ENCODE data around the gene LAMP5. TPM values are rescaled to one million over a fixed set of nuclear protein-coding genes. Genes with fewer than 3 reads are reported as not detected.

The LAMP5 gene
- total RNA-seq, 1 experiment from 2014 or later, result not detected

- BruUV-seq (replicated peaks), result no TSS peak
- CTCF ChIA-PET, result interaction anchor here (0.6 kb wide), 1 partner anchor 135 kb away, joined by 8 read pairs; no protein-coding TSS in a partner anchor
- H3K27me3 ChIP-seq (ENCODE audit: low read length), result no peaks in the 10 kb centered on the region
- H3K27ac ChIP-seq (ENCODE audit: low read length), result no peak overlapping the region
- POLR2A ChIA-PET (ENCODE audit: unreplicated experiment), result no interaction called here
- no peaks in the 10 kb centered on the region for H3K36me3 ChIP-seq (ENCODE audit: low read depth, low read length)
- no peaks in the 10 kb centered on the region for H3F3A ChIP-seq (ENCODE audit: low read length, unreplicated experiment)
- intact Hi-C loops (cut with micrococcal nuclease), result loop anchor here (5.0 kb wide), 1 partner anchor 68 kb away; no protein-coding TSS in a partner anchor
- H3K9ac ChIP-seq (ENCODE audit: low read length), result no peak overlapping the region
- peak; percentile 60 for DNase-seq
- no peak for TF ChIP-seq EZH2 (IDR thresholded peaks at IDR 0.05; ENCODE audit: low read length, unreplicated experiment)
- no peak for TF ChIP-seq EZH2phosphoT487 (IDR thresholded peaks at IDR 0.05; ENCODE audit: borderline replicate concordance, low read length)
- TF ChIP-seq CTCF (conservative IDR thresholded peaks at IDR 0.05; ENCODE audit: low read depth, low read length), result no peak
- H3K4me3 ChIP-seq (ENCODE audit: low read length), result no peak overlapping the region
- H3K79me2 ChIP-seq (ENCODE audit: low read length), result no peaks in the 10 kb centered on the region
- H4K20me1 ChIP-seq (ENCODE audit: low read length), result no peaks in the 10 kb centered on the region
- H2AFZ ChIP-seq (ENCODE audit: low read length), result no peak overlapping the region
- H3K4me1 ChIP-seq (ENCODE audit: insufficient read depth, low read length), result peaks cover 8% of the 10 kb centered on the region; the same call in 1 of the 2 replicates
- no peaks in the 10 kb centered on the region for H3K9me3 ChIP-seq (ENCODE audit: low read length)
- no peaks in the 10 kb centered on the region for H3K9me2 ChIP-seq (replicated peaks; ENCODE audit: low read length)
- H3K4me2 ChIP-seq (ENCODE audit: low read length), result no peak overlapping the region
- peak; percentile 74 for ATAC-seq
Observed at GRCh38 chr20:9474835-9475415, 39.5 kb upstream of the LAMP5 start.

- no TSS peak for BruUV-seq (replicated peaks)
- Histone ChIP-seq H3K4me2 (ENCODE audit: low read length) (no peak overlapping the region), H3K79me2 (ENCODE audit: low read length) (no peaks in the 10 kb centered on the region), H3K4me3 (ENCODE audit: low read length) (no peak overlapping the region), H2AFZ (ENCODE audit: low read length) (no peak overlapping the region), H3K9ac (ENCODE audit: low read length) (no peak overlapping the region), H3K27ac (ENCODE audit: low read length) (no peak overlapping the region), H3K27me3 (ENCODE audit: low read length) (no peaks in the 10 kb centered on the region), H3K9me2 (replicated peaks; ENCODE audit: low read length) (no peaks in the 10 kb centered on the region), H3K36me3 (ENCODE audit: low read depth, low read length) (no peaks in the 10 kb centered on the region), H3K4me1 (ENCODE audit: insufficient read depth, low read length) (peaks cover 8% of the 10 kb centered on the region; the same call in 1 of the 2 replicates), H3F3A (ENCODE audit: low read length, unreplicated experiment) (no peaks in the 10 kb centered on the region), H4K20me1 (ENCODE audit: low read length) (no peaks in the 10 kb centered on the region), H3K9me3 (ENCODE audit: low read length) (no peaks in the 10 kb centered on the region)
- TF ChIP-seq CTCF (conservative IDR thresholded peaks at IDR 0.05; ENCODE audit: low read depth, low read length), result no peak
- TF ChIP-seq EZH2phosphoT487 (IDR thresholded peaks at IDR 0.05; ENCODE audit: borderline replicate concordance, low read length), result no peak
- no peak for TF ChIP-seq EZH2 (IDR thresholded peaks at IDR 0.05; ENCODE audit: low read length, unreplicated experiment)
- ChIA-PET CTCF (interaction anchor here (0.6 kb wide), 1 partner anchor 134 kb away, joined by 8 read pairs; no protein-coding TSS in a partner anchor), POLR2A (ENCODE audit: unreplicated experiment) (no interaction called here)
- intact Hi-C loops (cut with micrococcal nuclease), result no loop called here
- no peak for ATAC-seq
- no peak for DNase-seq
Observed at GRCh38 chr20:9475456-9475855, 38.9 kb upstream of the LAMP5 start.

GRCh38 chr20:9476174-9476573, 38.2 kb upstream of the LAMP5 start:
- H3K9me2 ChIP-seq (replicated peaks; ENCODE audit: low read length), result no peaks in the 10 kb centered on the region
- no peak overlapping the region for H3K27ac ChIP-seq (ENCODE audit: low read length)
- no peaks in the 10 kb centered on the region for H4K20me1 ChIP-seq (ENCODE audit: low read length)
- ChIA-PET POLR2A (ENCODE audit: unreplicated experiment) (no interaction called here), CTCF (no interaction called here)
- no peak overlapping the region for H3K9ac ChIP-seq (ENCODE audit: low read length)
- TF ChIP-seq CTCF (conservative IDR thresholded peaks at IDR 0.05; ENCODE audit: low read depth, low read length) (no peak), EZH2 (IDR thresholded peaks at IDR 0.05; ENCODE audit: low read length, unreplicated experiment) (no peak), EZH2phosphoT487 (IDR thresholded peaks at IDR 0.05; ENCODE audit: borderline replicate concordance, low read length) (no peak)
- no peaks in the 10 kb centered on the region for H3F3A ChIP-seq (ENCODE audit: low read length, unreplicated experiment)
- no peak overlapping the region for H3K4me3 ChIP-seq (ENCODE audit: low read length)
- intact Hi-C loops (cut with micrococcal nuclease), result no loop called here
- no peak for ATAC-seq
- no peak overlapping the region for H2AFZ ChIP-seq (ENCODE audit: low read length)
- H3K4me1 ChIP-seq (ENCODE audit: insufficient read depth, low read length), result peaks cover 8% of the 10 kb centered on the region; the same call in 1 of the 2 replicates
- H3K9me3 ChIP-seq (ENCODE audit: low read length), result no peaks in the 10 kb centered on the region
- no peaks in the 10 kb centered on the region for H3K27me3 ChIP-seq (ENCODE audit: low read length)
- H3K36me3 ChIP-seq (ENCODE audit: low read depth, low read length), result no peaks in the 10 kb centered on the region
- BruUV-seq (replicated peaks), result no TSS peak
- H3K79me2 ChIP-seq (ENCODE audit: low read length), result no peaks in the 10 kb centered on the region
- no peak overlapping the region for H3K4me2 ChIP-seq (ENCODE audit: low read length)
- DNase-seq, result no peak

Measured in PC-3 (cell line).